BJ (cell line): Measurements from ENCODE around the gene ARSK. TPM values are rescaled to one million over a fixed set of nuclear protein-coding genes. Genes with fewer than 3 reads are reported as not detected.
A peak's percentile ranks its signal among the peaks of the same experiment; 100 is the strongest.

Experiments
- CTCF ChIA-PET: fragments of 350-600 bp; formaldehyde crosslinking; extraction: SDS; loops from one replicate; lab custom pipeline; 2021; ENCODE audit warnings: antibody characterized with exemption, inconsistent platforms; lab: Yijun Ruan, JAX
- POLR2A ChIA-PET: fragments of 300-600 bp; sonication (Branson Sonifier 250); formaldehyde crosslinking; extraction: SDS; loops from one replicate; lab custom pipeline; 2021; ENCODE audit warnings: antibody characterized with exemption; lab: Charles Lee
- DNase-seq: peaks from one replicate; pipeline ENCODE4 v3.0.0-alpha.2; 2011; ENCODE audit warnings: low read depth
- H3K27me3 ChIP-seq: 2 replicates; pipeline ENCODE4 v1.6.0; 2011; ENCODE audit warnings: low read length; ENCODE audit not compliant: control insufficient read depth, insufficient read depth
- H3K36me3 ChIP-seq: 2 replicates; pipeline ENCODE4 v1.5.1; 2011; ENCODE audit warnings: low read length; ENCODE audit not compliant: control insufficient read depth, insufficient read depth
- H3K4me3 ChIP-seq: 2 replicates; pipeline ENCODE4 v1.5.1; 2011; ENCODE audit warnings: low read depth, mild to moderate bottlenecking, control low read depth, low read length
- CTCF ChIP-seq: IDR thresholded peaks from 2 replicates; pipeline ENCODE4 v1.5.1; 2011; ENCODE audit warnings: low read depth, mild to moderate bottlenecking, control low read depth, inconsistent platforms, low read length, moderate library complexity; ENCODE audit not compliant: insufficient read depth
- polyA plus RNA-seq: library from polyadenylated mRNA; depleted of rRNA; stranded (reverse); fragments of >200 nt; gene quantifications from 2 replicates; pipeline ENCODE4 v1.2.3, GENCODE V29; 2011

ARSK gene
- polyA plus RNA-seq, 1 experiment, result 8.0 TPM

- ChIA-PET CTCF (no interaction called here), POLR2A (no interaction called here)
- no peak for TF ChIP-seq CTCF
- H3K36me3 ChIP-seq, result no peaks in the 10 kb centered on the region
- no peaks in the 10 kb centered on the region for H3K27me3 ChIP-seq
- DNase-seq, result no peak
- no peak overlapping the region for H3K4me3 ChIP-seq
Observed at GRCh38 chr5:95626701-95627100, 71.8 kb downstream of the ARSK start.

- no peak for DNase-seq
- H3K36me3 ChIP-seq, result no peaks in the 10 kb centered on the region
- no peaks in the 10 kb centered on the region for H3K27me3 ChIP-seq
- no peak overlapping the region for H3K4me3 ChIP-seq
- TF ChIP-seq CTCF, result no peak
- CTCF ChIA-PET, result interaction anchor here (0.9 kb wide), 1 partner anchor 8 kb away, joined by 3 read pairs; no protein-coding TSS in a partner anchor
- POLR2A ChIA-PET, result no interaction called here
Observed at GRCh38 chr5:95627971-95628810, 73.3 kb downstream of the ARSK start.

GRCh38 chr5:95628933-95629332 is 74.0 kb downstream of the ARSK start:
- Histone ChIP-seq H3K4me3 (no peak overlapping the region), H3K27me3 (no peaks in the 10 kb centered on the region), H3K36me3 (no peaks in the 10 kb centered on the region)
- ChIA-PET CTCF (no interaction called here), POLR2A (no interaction called here)
- DNase-seq, result no peak
- TF ChIP-seq CTCF, result no peak

- no peak for DNase-seq
- Histone ChIP-seq H3K4me3 (no peak overlapping the region), H3K27me3 (no peaks in the 10 kb centered on the region), H3K36me3 (no peaks in the 10 kb centered on the region)
- ChIA-PET CTCF (interaction anchor here (0.6 to 2.2 kb wide), 3 partner anchors 8 to 161 kb away, joined by 3 to 13 read pairs (median 4); no protein-coding TSS in a partner anchor), POLR2A (no interaction called here)
- TF ChIP-seq CTCF, result no peak
Observed at GRCh38 chr5:95630394-95630917, 75.6 kb downstream of the ARSK start.

- no peak overlapping the region for H3K4me3 ChIP-seq
- no peak for TF ChIP-seq CTCF
- H3K36me3 ChIP-seq, result no peaks in the 10 kb centered on the region
- H3K27me3 ChIP-seq, result no peaks in the 10 kb centered on the region
- CTCF ChIA-PET, result interaction anchor here (0.6 to 2.2 kb wide), 6 partner anchors 9 to 162 kb away, joined by 3 to 13 read pairs (median 4); partner anchors contain the start of gene RFESD
- DNase-seq, result peak; percentile 54
- POLR2A ChIA-PET, result interaction anchor here (0.7 kb wide), 1 partner anchor 116 kb away, joined by 3 read pairs; no protein-coding TSS in a partner anchor
Observed at GRCh38 chr5:95631255-95631958, 76.5 kb downstream of the ARSK start.
